Stomach (tissue), 9 donors: ENCODE results near the gene TCTN1. TPM values are rescaled to one million over a fixed set of nuclear protein-coding genes. Genes with fewer than 3 reads are reported as not detected.
"Not testable (repeated sequence)": the region's sequence is repeated elsewhere in the genome, so short reads cannot be mapped to it uniquely, and the experiment has no call there.

Source experiments
- DNase-seq, 2 donors: peaks; one replicate each; pipeline versions ENCODE4 v3.0.0 to v3.0.0-alpha.2; 2013 to 2019
- H3K27ac ChIP-seq, 5 donors: fragments of 200-600 bp in 4 of 5; sonication (generic) in 4 of 5; one replicate each; pipeline ENCODE4 v1.5.1; 2013 to 2019; ENCODE audit warnings: mild to moderate bottlenecking in 1 of 5, moderate library complexity in 1 of 5
- H3K27me3 ChIP-seq, 3 donors: fragments of 200-600 bp; sonication (generic); one replicate each; pipeline ENCODE4 v1.5.1; 2017 to 2019; ENCODE audit warnings: mixed run types in 1 of 3
- H3K36me3 ChIP-seq, 4 donors: fragments of 200-600 bp; sonication (generic); 1 replicate in 3 of 4; 2 replicates in 1 of 4; pipeline ENCODE4 v1.5.1; 2016 to 2019
- H3K4me1 ChIP-seq, 4 donors: fragments of 200-600 bp; sonication (generic); one replicate each; pipeline ENCODE4 v1.5.1; 2016 to 2019
- H3K4me3 ChIP-seq, 4 donors: fragments of 200-600 bp; sonication (generic) in 3 of 4; one replicate each; pipeline ENCODE4 v1.5.1; 2016 to 2019; ENCODE audit warnings: mild to moderate bottlenecking in 1 of 4
- H3K9me3 ChIP-seq, 4 donors: fragments of 200-600 bp; sonication (generic); one replicate each; pipeline ENCODE4 v1.5.1; 2016 to 2019
- EP300 ChIP-seq: sonication (generic); formaldehyde crosslinking; IDR thresholded peaks from one replicate; pipeline ENCODE4 v1.6.1; 2017; ENCODE audit warnings: antibody characterized with exemption
- POLR2A ChIP-seq, 4 donors: fragments of 450-650 bp; IDR thresholded peaks; one replicate each; pipeline ENCODE4 v1.6.1; 2016; ENCODE audit warnings: antibody characterized with exemption in 4 of 4, control low read depth in 2 of 4, mild to moderate bottlenecking in 1 of 4, moderate library complexity in 1 of 4
- POLR2AphosphoS5 ChIP-seq, 3 donors: sonication (generic); formaldehyde crosslinking; IDR thresholded peaks; one replicate each; pipeline ENCODE4 v1.6.1; 2016; ENCODE audit warnings: antibody characterized with exemption in 3 of 3
- WGBS, 5 donors: extraction: QIAGEN DNeasy Blood & Tissue Kit in 3 of 5; methylation state at CpG; one replicate each; pipeline versions ENCODE4 v1.1.5 to v1.1.7; 2013 to 2018; 5-methylcytosine and 5-hydroxymethylcytosine counted together
- intact Hi-C: fragments of 100-400 bp; cut with DNase I; formaldehyde crosslinking; loops from one replicate; pipeline ENCODE4 v1.15.1; 2023; ENCODE audit warnings: low total_unique reads
- polyA plus RNA-seq, 3 donors: library from polyadenylated mRNA; stranded (reverse); fragments of 200-250 nt; gene quantifications; one replicate each; pipeline ENCODE4 v1.2.3, GENCODE V29; 2013
- total RNA-seq, 5 donors: library from RNA; depleted of rRNA; stranded (reverse); fragments of >200 nt; gene quantifications; one replicate each; pipeline versions ENCODE4 v1.1.0 to v1.2.3, GENCODE V29; 2014 to 2016
- TF ChIP-seq, protein P1 (sequence below), 7 experiments: fragments of 450-650 bp in 4 of 7; fragments of 200-600 bp in 3 of 7; sonication (generic) in 3 of 7; IDR thresholded peaks; one replicate each; pipeline ENCODE4 v1.5.1; 2016 to 2019; ENCODE audit warnings: antibody characterized with exemption in 7 of 7, control low read depth in 2 of 7, mild to moderate bottlenecking in 1 of 7
- donor health status: healthy with polysubstance abuse.
- donor health status: Bipolar disorder and iron deficiency.
- donor health status: healthy.

The TCTN1 gene
- total and polyA plus RNA-seq, 8 donors = 5.3 to 60.0 (median 13.9) TPM

DNA sequence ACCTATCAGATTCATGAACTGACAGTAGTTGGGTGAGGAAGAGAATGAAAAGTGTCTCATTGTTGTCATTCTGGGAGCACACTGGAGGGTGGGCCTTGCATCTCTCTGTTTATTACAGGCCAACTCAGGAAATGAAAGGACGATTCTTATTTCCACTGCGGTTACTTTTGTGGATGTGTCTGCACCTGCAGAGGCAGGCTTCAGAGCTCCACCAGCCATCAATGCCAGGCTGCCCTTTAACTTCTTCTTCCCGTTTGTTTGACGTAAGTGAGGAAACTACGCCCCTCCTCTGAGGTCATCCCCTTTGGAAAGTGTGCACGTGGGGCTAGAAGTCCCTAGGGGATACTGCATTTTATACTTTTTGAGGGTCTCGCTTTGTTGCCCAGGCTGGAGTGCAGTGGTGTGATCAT lies 33.7 kb downstream of the TCTN1 start:
- peak in 1 of 2 donors; percentile 52 for DNase-seq
- Histone ChIP-seq H3K27me3 (no peaks in the 10 kb centered on the region), H3K4me3 (no peak overlapping the region), H3K27ac (no peak overlapping the region), H3K36me3 (peaks cover 12 to 79% (median 65%) of the 10 kb centered on the region in 4 donors), H3K4me1 (no peaks in the 10 kb centered on the region), H3K9me3 (no peaks in the 10 kb centered on the region)
- TF ChIP-seq POLR2A (IDR thresholded peaks at IDR 0.05) (no peak), EP300 (no peak), POLR2AphosphoS5 (IDR thresholded peaks at IDR 0.05) (no peak)
- TF ChIP-seq, protein P1, sequence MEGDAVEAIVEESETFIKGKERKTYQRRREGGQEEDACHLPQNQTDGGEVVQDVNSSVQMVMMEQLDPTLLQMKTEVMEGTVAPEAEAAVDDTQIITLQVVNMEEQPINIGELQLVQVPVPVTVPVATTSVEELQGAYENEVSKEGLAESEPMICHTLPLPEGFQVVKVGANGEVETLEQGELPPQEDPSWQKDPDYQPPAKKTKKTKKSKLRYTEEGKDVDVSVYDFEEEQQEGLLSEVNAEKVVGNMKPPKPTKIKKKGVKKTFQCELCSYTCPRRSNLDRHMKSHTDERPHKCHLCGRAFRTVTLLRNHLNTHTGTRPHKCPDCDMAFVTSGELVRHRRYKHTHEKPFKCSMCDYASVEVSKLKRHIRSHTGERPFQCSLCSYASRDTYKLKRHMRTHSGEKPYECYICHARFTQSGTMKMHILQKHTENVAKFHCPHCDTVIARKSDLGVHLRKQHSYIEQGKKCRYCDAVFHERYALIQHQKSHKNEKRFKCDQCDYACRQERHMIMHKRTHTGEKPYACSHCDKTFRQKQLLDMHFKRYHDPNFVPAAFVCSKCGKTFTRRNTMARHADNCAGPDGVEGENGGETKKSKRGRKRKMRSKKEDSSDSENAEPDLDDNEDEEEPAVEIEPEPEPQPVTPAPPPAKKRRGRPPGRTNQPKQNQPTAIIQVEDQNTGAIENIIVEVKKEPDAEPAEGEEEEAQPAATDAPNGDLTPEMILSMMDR (IDR thresholded peaks at IDR 0.05) = no peak
- intact Hi-C loops = no loop called here
- WGBS, 5 donors = 65 to 83% (median 76%) methylated on average over 7 of the region's 7 CpGs

DNA sequence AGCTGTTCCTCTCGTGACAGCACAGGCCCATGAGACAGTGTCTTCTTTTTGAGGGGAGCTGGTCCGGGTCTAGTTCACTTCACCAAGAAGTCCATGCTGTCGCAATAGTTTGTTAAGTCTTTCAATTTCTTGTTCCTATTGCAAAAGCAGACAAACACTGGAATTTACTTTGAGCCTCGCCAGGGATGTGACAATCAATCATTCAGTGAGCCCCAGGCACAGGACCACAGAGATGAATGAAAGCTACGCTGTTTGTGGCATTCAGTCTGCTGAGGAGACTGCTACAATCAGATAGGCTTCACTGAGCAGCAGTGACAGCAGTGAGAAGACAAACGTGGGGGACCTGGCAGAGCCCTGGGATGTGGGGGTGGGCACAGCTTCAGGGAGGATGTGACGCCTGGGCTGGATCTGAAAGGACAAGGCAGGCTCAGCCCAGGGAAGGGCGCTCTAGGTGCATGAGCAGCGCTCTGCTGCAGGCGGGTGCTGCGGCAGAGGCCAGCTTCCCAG lies 35.5 kb downstream of the TCTN1 start:
- intact Hi-C loops = no loop called here
- no peak for TF ChIP-seq POLR2AphosphoS5 (IDR thresholded peaks at IDR 0.05)
- Histone ChIP-seq H3K27ac (no peak overlapping the region), H3K4me3 (no peak overlapping the region), H3K27me3 (no peaks in the 10 kb centered on the region), H3K4me1 (no peaks in the 10 kb centered on the region), H3K9me3 (no peaks in the 10 kb centered on the region), H3K36me3 (peaks cover 12 to 96% (median 65%) of the 10 kb centered on the region in 4 donors)
- DNase-seq = no peak
- 78 to 86% (median 85%) methylated on average over 11 of the region's 11 CpGs for WGBS, 5 donors

DNA sequence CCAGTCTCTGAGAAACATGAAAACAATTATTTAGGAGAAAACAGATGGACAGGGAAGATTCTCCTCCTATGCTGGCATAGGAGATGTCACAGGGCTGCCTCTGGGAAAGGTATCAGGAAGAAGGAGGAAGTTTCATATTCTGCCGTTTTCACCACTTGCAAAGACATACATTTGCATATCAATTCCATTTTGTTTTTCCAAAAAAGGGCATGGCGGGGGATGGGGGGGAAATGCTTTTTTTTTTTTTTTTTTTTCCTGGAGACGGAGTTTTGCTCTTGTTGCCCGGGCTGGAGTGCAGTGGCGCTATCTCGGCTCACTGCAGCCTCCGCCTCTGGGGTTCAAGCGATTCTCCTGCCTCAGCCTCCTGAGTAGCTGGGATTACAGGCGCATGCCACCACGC lies 40.3 kb downstream of the TCTN1 start:
- H3K27me3 ChIP-seq, H3K4me3 ChIP-seq, intact Hi-C loops, H3K4me1 ChIP-seq, H3K9me3 ChIP-seq, DNase-seq, H3K27ac ChIP-seq: not testable (repeated sequence)
- H3K36me3 ChIP-seq = peaks cover 0 to 64% (median 36%) of the 10 kb centered on the region in 4 donors
- WGBS, 5 donors = 91 to 94% (median 93%) methylated on average over 9 to 10 of the region's 10 CpGs

DNA sequence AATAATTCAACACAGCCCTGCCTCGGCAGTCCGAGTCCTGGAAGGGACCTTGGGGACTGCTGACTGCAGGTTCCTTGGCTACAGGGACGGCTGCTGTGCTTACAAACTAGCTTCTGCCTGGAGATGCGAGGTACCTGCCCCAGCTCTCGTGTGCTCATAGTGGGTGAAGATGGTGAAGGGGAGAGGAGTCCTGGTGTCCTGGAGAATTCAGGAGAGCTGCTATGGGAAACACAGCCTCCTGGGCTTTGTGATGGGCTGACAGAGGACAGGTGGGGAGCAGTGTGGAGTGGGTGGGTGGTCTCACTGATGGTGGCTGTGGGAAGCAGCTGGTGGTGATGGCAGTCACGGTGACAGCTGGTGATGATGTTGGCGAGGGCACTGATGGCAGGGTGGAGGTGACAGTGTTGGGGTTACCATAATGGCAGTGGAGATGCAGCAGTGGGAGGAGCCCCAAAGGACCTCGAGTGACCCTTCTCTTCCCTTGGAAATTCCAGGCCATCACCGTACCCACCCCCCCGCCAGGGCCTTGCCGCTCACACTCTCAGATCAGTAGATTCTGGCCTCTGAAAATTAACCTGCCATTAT lies 42.2 kb downstream of the TCTN1 start:
- H3K36me3 ChIP-seq = peaks cover 0 to 45% (median 24%) of the 10 kb centered on the region in 4 donors
- no peaks in the 10 kb centered on the region for H3K9me3 ChIP-seq
- H3K27ac ChIP-seq = no peak overlapping the region
- H3K27me3 ChIP-seq = no peaks in the 10 kb centered on the region
- H3K4me3 ChIP-seq = no peak overlapping the region
- WGBS, 5 donors = 88 to 91% (median 89%) methylated on average over 9 to 11 of the region's 11 CpGs
- H3K4me1 ChIP-seq = peaks cover 0 to 5% (median 0%) of the 10 kb centered on the region in 4 donors
- intact Hi-C loops = no loop called here
- no peak for TF ChIP-seq EP300
- no peak for TF ChIP-seq POLR2AphosphoS5 (IDR thresholded peaks at IDR 0.05)
- TF ChIP-seq, protein P1 (IDR thresholded peaks at IDR 0.05) = no peak
- DNase-seq = no peak

DNA sequence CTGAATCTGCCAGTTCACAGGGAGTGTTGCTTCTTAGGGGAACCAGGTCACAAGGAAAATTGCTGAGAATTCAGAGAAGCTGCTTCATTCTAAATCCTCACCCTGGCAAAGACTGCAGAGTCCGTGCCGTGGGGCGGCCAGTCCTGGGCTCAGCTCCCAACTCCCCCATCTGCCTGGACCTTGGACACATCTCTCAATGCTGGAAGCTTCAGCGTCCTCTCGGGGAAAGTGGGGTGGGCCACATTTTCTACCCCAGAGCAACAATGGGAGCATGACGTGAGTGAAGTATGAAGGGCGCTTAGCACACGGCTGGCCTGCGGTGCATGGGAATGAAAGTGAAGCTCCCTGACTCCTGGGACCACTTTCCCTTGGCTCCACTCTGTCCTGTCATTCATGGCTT lies 43.8 kb downstream of the TCTN1 start:
- TF ChIP-seq, protein P1 (IDR thresholded peaks at IDR 0.05) = no peak
- no peak for TF ChIP-seq POLR2A (IDR thresholded peaks at IDR 0.05)
- no peak for TF ChIP-seq POLR2AphosphoS5 (IDR thresholded peaks at IDR 0.05)
- TF ChIP-seq EP300 = no peak
- H3K36me3 ChIP-seq = peaks cover 0 to 30% (median 12%) of the 10 kb centered on the region in 4 donors

More for the DNA sequence above, 43.8 kb downstream of the TCTN1 start:
- no peak overlapping the region for H3K27ac ChIP-seq
- H3K4me3 ChIP-seq = no peak overlapping the region
- DNase-seq = no peak
- H3K4me1 ChIP-seq = peaks cover 0 to 5% (median 0%) of the 10 kb centered on the region in 4 donors
- intact Hi-C loops = no loop called here
- no peaks in the 10 kb centered on the region for H3K27me3 ChIP-seq
- no peaks in the 10 kb centered on the region for H3K9me3 ChIP-seq
- 72 to 84% (median 82%) methylated on average over 7 to 9 of the region's 9 CpGs for WGBS, 5 donors
